K562 (cell line): ENCODE results near the gene ATP8A1. TPM values are rescaled to one million over a fixed set of nuclear protein-coding genes. Genes with fewer than 3 reads are reported as not detected.
A peak's percentile ranks its signal among the peaks of the same experiment; 100 is the strongest.

Experiments used
- ERF ChIP-seq: fragments of 450-650 bp; formaldehyde crosslinking; IDR thresholded peaks from 2 replicates; pipeline ENCODE4 v1.4.0; 2020; ENCODE audit warnings: mild to moderate bottlenecking, mixed read lengths
- FUS ChIP-seq: fragments of 200-400 bp; formaldehyde crosslinking; optimal IDR thresholded peaks from 2 replicates; pipeline ENCODE3; 2017; ENCODE audit warnings: low read depth, low read length
- MAZ ChIP-seq, 2 experiments: fragments of 450-650 bp in 1 of 2; sonication (generic) in 1 of 2; formaldehyde crosslinking; IDR thresholded peaks in 1 of 2; conservative IDR thresholded peaks in 1 of 2; 2 replicates each; pipeline versions ENCODE4 v1.4.0 to v1.5.0; 2020; ENCODE audit warnings: mild to moderate bottlenecking in 1 of 2, missing genetic modification reagents in 1 of 2
- NCOA2 ChIP-seq, 2 experiments: fragments of 450-650 bp; IDR thresholded peaks; 2 replicates each; pipeline ENCODE4 v1.6.1; 2018; ENCODE audit warnings: mild to moderate bottlenecking in 2 of 2, moderate library complexity in 1 of 2; ENCODE audit not compliant: partially characterized antibody in 2 of 2
- NFXL1 ChIP-seq: fragments of 450-650 bp; formaldehyde crosslinking; IDR thresholded peaks from 2 replicates; pipeline ENCODE4 v1.4.0; 2021; ENCODE audit warnings: mild to moderate bottlenecking
- PRDM10 ChIP-seq: fragments of 450-650 bp; IDR thresholded peaks from 2 replicates; pipeline ENCODE4 v1.6.1; 2018; ENCODE audit not compliant: partially characterized antibody
- RAD21 ChIP-seq, 2 experiments: fragments of 250-450 bp in 1 of 2; fragments of 450-650 bp in 1 of 2; sonication (Bioruptor Pico) in 1 of 2; formaldehyde crosslinking in 1 of 2; IDR thresholded peaks in 1 of 2; conservative IDR thresholded peaks in 1 of 2; 2 replicates each; pipeline versions ENCODE4 v1.4.0 to v1.8.0; 2020 to 2022; ENCODE audit warnings: mild to moderate bottlenecking in 2 of 2, moderate library complexity in 1 of 2
- RNF219 ChIP-seq: fragments of 250-450 bp; sonication (Bioruptor Pico); IDR thresholded peaks from 2 replicates; pipeline ENCODE4 v1.5.0; 2022; ENCODE audit warnings: mild to moderate bottlenecking
- SMAD1 ChIP-seq: fragments of 150-350 bp; IDR thresholded peaks from 2 replicates; pipeline ENCODE4 v1.6.1; 2014; ENCODE audit warnings: low read length, low read depth; ENCODE audit not compliant: partially characterized antibody
- TGIF2 ChIP-seq: sonication (generic); formaldehyde crosslinking; IDR thresholded peaks from 2 replicates; pipeline ENCODE4 v1.8.1; 2022; ENCODE audit warnings: mild to moderate bottlenecking, missing genetic modification reagents, moderate library complexity
- THRB ChIP-seq: fragments of 450-650 bp; formaldehyde crosslinking; conservative IDR thresholded peaks from 2 replicates; pipeline ENCODE4 v1.4.0; 2022; ENCODE audit warnings: mild to moderate bottlenecking, missing genetic modification characterization
- ZKSCAN8 ChIP-seq: fragments of 200-800 bp; sonication (Bioruptor generic); IDR thresholded peaks from 2 replicates; pipeline ENCODE4 v1.6.1; 2016; ENCODE audit warnings: missing genetic modification characterization, missing compliant biosample characterization
- ZNF24 ChIP-seq: fragments of 450-650 bp; IDR thresholded peaks from 2 replicates; pipeline ENCODE4 v1.6.1; 2016
- ZNF274 ChIP-seq: IDR thresholded peaks from 2 replicates; pipeline ENCODE4 v1.6.1; 2011; ENCODE audit warnings: low read depth, mild to moderate bottlenecking, low read length, moderate library complexity, borderline replicate concordance
- polyA plus RNA-seq, 8 experiments: library from polyadenylated mRNA; depleted of rRNA in 4 of 8; stranded (reverse) in 5 of 8; unstranded in 3 of 8; fragments of >200 nt; fragmentation: Nextera tagmentation in 2 of 8; fragmentation: Illumina TruSeq in 1 of 8; extraction: Ambion mirVana in 2 of 8; extraction: Trizol in 1 of 8; gene quantifications; 2 replicates each; pipeline versions ENCODE4 v1.2.1 to v1.2.3, GENCODE V29; 2011 to 2014; ENCODE audit warnings: inconsistent platforms in 1 of 8, missing spikeins in 1 of 8
- total RNA-seq, 7 experiments: library from RNA; depleted of rRNA in 6 of 7; stranded (reverse); fragments of >200 nt in 6 of 7; fragmentation: Illumina TruSeq in 2 of 7; extraction: Trizol in 2 of 7; gene quantifications; 2 replicates each; pipeline versions ENCODE4 v1.2.1 to v1.2.3, GENCODE V29; 2011 to 2021; ENCODE audit warnings: low replicate concordance in 1 of 7
- TF ChIP-seq, protein P1 (sequence below): fragments of 250-450 bp; sonication (Bioruptor Pico); IDR thresholded peaks from 2 replicates; pipeline ENCODE4 v1.4.0; 2020; ENCODE audit warnings: borderline replicate concordance
- TF ChIP-seq, protein P2 (sequence below): sonication (generic); formaldehyde crosslinking; IDR thresholded peaks from 2 replicates; pipeline ENCODE4 v1.9.0; 2022; ENCODE audit warnings: mild to moderate bottlenecking, missing genetic modification reagents

The ATP8A1 gene
- total and polyA plus RNA-seq, 9 of the 15 experiments (the other 6 are each of a cell fraction or from before 2014, with no cell fraction given), result 0.05 to 0.29 (median 0.07) TPM; not detected in 2

GRCh38 chr4:42656944-42657792 is at the start of gene ATP8A1 (continued):
- TF ChIP-seq PRDM10 (peak; percentile 100), TGIF2 (CRISPR knock-in tag) (no peak), THRB (CRISPR knock-in tag) (peak; percentile 75; the same call in 1 of the 2 replicates), ZNF274 (no peak), MAZ (CRISPR knock-in tag; conservative IDR thresholded peaks at IDR 0.05 in 1 of 2, IDR thresholded peaks at IDR 0.05 in 1 of 2) (peak; percentile 70 to 94; a peak in 3 of 4 replicates), ZKSCAN8 (CRISPR knock-in tag) (no peak), NCOA2 (IDR thresholded peaks at IDR 0.05; ENCODE audit: partially characterized antibody in 2 of 2) (no peak), FUS (no peak), ZNF24 (peak; percentile 47; the same call in 1 of the 2 replicates), ERF (CRISPR knock-in tag) (no peak), SMAD1 (no peak), RAD21 (CRISPR knock-in tag; conservative IDR thresholded peaks at IDR 0.05 in 1 of 2, IDR thresholded peaks at IDR 0.05 in 1 of 2) (no peak), RNF219 (CRISPR knock-in tag) (no peak), NFXL1 (CRISPR knock-in tag) (no peak)
- TF ChIP-seq, protein P1, sequence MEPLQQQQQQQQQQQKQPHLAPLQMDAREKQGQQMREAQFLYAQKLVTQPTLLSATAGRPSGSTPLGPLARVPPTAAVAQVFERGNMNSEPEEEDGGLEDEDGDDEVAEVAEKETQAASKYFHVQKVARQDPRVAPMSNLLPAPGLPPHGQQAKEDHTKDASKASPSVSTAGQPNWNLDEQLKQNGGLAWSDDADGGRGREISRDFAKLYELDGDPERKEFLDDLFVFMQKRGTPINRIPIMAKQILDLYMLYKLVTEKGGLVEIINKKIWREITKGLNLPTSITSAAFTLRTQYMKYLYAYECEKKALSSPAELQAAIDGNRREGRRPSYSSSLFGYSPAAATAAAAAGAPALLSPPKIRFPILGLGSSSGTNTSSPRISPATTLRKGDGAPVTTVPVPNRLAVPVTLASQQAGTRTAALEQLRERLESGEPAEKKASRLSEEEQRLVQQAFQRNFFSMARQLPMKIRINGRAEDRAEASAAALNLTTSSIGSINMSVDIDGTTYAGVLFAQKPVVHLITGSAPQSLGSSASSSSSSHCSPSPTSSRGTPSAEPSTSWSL (CRISPR knock-in tag), result no peak
- TF ChIP-seq, protein P2, sequence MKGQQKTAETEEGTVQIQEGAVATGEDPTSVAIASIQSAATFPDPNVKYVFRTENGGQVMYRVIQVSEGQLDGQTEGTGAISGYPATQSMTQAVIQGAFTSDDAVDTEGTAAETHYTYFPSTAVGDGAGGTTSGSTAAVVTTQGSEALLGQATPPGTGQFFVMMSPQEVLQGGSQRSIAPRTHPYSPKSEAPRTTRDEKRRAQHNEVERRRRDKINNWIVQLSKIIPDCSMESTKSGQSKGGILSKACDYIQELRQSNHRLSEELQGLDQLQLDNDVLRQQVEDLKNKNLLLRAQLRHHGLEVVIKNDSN (CRISPR knock-in tag), result no peak
